Fibroblast of skin of back (primary cell): Measurements from ENCODE around the gene UBA5. TPM values are rescaled to one million over a fixed set of nuclear protein-coding genes. Genes with fewer than 3 reads are reported as not detected.
"Not testable (repeated sequence)": the region's sequence is repeated elsewhere in the genome, so short reads cannot be mapped to it uniquely, and the experiment has no call there.

ENCODE experiments used
- DNase-seq: peaks from one replicate; pipeline ENCODE4 v3.0.0-alpha.2; 2013
- polyA plus RNA-seq, 2 experiments: library from polyadenylated mRNA; unstranded; fragments of 120-200 nt; gene quantifications; one replicate each; pipeline ENCODE4 v1.2.1, GENCODE V29; 2013; ENCODE audit not compliant: insufficient read length in 2 of 2

UBA5 gene
- 38.7 TPM for polyA plus RNA-seq (2013, experiment 1 of 2; ENCODE audit: insufficient read length)
- polyA plus RNA-seq (2013, experiment 2 of 2; ENCODE audit: insufficient read length): 34.6 TPM

DNA sequence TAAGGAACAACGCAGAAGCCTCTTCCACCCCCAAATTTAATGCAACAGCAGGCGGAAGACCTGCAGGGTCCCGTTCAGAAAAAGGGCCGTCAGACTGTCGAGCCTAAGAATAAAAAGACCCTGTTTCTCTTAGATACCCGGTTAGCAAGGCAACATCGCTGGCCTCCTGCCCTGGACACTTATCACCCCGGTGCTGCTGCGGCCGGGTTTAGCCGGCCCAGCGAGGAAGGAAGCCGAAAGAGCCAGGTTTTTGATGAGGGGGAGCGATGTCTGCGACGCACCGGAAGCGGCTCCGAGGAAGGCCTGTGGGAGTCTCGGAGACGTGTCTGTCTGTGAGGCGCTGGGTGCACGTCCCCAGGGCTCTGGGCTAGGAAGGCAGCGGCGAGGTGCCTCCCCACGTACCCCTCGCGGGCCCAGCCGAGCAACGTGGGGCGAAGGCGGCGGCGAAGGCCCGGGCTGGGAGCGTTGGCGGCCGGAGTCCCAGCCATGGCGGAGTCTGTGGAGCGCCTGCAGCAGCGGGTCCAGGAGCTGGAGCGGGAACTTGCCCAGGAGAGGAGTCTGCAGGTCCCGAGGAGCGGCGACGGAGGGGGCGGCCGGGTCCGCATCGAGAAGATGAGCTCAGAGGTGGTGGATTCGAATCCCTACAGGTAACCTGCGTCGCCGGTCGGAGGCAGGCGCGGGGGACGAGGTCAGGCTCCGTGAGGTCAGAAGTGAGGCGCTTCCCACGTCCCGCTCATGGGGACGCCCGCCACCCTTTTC, at the start of gene UBA5:
Gene UBA5 (plus strand): TSS at position 278 of the 759 bp plus-strand sequence. CDS start 209 bp downstream, at position 487.
- DNase-seq: peak; percentile 75

DNA sequence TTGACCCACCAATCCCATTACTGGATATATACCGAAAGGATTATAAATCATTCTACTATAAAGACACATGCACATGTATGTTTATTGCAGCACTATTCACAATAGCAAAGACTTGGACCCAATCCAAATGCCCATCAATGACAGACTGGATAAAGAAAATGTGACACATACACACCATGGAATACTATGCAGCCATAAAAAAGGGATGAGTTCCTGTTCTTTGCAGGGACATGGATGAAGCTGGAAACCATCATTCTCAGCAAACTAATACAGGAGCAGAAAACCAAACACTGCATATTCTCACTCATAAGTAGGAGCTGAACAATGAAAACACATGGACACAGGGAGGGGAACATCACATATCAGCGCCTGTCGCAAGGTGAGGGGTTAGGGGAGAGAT, 44.8 kb upstream of the UBA5 start:
- DNase-seq: not testable (repeated sequence)

DNA sequence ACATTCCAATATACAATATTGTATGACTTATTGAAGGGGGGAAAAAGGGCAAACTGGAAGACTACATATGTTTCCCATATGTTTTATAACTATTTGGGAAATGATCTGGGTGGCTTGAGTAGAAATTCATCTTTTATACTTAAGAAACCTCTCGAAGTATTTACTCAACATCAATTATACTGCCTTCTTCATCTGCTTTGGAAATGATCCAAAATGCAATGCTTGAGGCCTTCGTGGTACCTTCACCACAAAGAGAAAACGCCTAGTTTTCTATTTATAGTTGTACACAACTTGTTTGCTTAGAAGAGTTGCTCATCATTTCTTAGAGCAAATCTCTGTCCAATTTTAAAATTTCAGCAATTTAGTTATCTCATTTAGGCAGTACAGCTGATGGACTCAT, 44.2 kb upstream of the UBA5 start:
- DNase-seq: no peak

DNA sequence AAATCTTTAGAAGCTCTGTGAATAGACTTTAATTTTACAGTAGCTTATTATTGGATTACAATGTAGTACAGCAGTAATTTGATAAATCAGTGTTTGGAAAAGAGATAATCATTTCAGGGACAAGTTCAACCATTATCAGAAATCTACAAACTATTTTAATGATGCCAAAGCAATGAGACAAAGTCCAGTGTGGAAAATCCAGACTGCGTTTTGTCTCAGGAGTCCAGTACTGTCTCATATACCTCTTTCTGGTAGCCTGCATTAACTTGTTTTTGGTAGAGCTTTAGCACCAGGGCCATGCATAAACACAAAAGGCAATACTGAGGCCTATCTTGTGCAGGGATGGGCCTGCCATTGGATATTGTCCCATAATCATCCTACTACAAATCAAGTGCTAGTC, 43.3 kb upstream of the UBA5 start:
- DNase-seq: no peak

DNA sequence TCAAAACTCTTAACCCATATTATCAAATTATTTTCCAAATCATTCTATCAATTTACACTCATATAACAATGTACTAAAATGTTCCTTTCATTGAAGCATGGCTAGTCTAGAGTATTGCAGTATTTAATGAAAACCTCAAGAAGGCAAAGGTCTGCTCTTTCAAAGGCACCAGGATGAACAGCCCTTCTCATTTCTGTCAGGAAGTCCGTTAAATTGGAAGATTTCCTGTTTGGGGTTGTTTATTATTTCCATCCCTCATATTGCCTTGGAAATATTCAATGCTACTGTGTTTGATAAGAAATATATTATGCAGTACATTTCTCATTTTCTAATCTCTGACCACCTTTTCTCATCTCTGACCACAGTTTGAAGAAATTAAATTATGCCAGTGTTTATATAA, 38.0 kb upstream of the UBA5 start:
- DNase-seq: no peak

DNA sequence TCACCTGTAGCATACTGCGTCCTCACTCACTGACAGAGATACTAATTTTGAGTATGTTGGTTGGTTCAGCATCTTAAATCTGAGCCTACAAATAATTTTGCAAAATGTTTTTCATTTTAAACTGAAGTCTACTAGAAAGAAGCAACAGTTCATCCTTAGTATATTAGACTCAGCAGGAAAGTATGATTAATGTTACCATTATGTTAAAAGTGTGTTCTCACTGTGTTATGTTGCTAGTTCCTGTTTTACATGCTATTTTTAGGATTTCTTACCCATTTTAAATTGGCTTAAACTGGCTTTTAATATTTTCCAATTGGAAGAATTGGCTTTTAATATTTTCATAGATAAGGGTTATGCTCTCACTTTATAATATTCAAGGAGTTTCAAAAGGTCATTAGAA, 37.4 kb upstream of the UBA5 start:
- peak; percentile 33 for DNase-seq

DNA sequence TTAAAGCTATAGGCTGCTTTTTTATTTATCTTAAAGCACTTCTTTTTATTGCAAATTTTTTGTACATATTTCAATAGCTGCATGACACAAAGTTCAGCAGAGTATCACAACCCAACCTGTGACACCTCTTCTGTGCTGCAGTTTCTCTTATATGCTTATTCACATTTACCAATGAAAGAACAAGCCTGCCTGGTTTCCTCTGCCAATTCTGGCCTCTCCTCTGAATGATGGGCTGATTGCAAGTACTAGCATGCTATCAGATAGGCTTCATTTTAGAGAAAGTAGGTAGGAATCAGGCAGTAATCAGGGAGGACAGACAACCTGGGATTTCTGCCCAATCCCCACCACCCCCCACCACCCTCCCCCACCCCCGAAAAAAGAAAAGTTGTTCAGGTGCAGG, 36.5 kb upstream of the UBA5 start:
- no peak for DNase-seq

DNA sequence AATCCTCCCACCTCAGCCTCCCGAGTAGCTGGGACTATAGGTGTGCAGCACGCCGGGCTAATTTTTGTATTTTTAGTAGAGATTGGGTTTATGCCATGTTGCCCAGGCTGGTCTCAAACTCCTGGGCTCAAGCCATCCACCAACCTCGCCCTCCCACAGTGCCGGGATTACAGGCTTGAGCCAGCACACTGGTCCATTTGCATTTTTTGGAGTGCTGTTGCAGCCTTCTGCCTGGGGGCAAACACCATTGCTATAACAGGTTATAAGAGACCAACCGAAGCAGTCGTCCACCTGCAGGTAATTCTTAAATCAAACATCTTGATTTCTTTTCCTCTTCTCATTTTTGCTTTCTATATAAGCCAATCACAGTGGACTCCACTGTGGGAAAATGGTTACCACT, 35.3 kb upstream of the UBA5 start:
- DNase-seq: no peak

DNA sequence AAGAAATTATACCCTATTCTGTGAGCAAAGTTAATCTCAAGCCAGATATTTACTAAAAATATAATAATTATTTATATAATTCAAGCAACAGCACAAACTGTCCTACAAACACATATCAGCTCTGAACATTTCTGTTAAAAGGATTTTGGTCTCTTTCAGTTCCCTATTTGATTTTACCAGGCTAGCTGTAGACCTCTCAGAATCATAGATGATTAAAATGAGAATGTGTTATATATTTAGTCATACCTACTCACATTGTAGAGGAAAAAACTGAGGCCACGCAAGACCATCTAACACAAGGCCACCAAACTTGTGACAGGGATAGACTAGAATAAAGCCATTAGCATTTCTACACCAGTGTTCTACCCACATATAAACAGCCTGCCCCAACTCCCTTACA, 34.5 kb upstream of the UBA5 start:
- no peak for DNase-seq

DNA sequence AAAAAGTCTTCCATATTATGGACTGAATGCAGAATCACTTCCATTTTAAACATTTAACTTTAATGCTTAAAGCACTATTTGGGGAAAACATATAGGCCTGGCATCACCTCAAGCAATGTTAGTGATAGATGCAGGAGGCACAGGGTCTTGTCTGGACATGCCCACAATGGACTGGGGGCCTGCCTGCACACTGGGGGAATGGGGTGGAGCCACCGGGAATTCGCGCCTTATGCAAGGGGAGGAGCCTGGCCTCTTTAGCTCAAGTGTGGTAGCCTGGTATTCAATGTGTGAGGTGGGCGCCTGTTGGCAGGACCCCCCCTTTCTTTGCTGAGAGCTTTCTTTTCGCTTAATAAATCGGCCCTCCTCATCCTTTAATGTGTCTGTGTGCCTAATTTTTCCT, 33.2 kb upstream of the UBA5 start:
- no peak for DNase-seq

DNA sequence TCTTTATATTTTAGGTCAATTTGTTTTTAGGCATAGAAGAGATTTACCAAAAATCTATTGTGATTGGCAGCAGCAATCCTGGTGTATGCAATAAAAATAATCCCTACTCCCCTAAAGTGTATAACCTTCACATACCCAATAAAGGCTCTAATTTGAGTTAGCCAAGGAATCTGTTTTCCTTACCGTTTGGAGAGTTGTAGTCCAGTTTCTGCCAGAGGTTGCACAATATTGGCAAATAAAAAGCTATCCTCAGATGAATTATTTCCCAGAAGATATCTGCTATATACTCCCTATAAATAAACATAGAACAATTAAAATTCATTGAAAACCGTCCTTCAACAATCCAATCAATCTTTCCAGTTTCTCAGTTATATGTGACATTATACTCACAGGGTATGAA, 32.0 kb upstream of the UBA5 start:
- DNase-seq: no peak

DNA sequence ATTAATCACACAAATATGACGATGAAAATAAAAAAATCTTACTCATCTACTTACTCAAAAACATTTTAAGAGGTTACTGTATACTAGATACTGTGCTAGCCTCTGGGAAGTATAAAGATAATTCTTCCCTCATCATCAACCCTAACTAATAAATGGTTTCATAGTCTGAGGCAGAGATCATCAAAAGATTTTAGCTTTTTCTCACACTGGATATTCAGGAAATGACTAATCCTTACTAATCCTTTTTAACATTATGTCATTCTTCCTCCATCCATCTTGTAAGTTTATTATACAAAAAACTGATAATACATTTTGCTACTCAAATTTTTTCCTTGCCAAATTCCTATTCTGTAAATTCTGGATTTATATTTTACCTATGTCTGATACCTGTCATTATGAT, 30.2 kb upstream of the UBA5 start:
- peak; percentile 85 for DNase-seq

DNA sequence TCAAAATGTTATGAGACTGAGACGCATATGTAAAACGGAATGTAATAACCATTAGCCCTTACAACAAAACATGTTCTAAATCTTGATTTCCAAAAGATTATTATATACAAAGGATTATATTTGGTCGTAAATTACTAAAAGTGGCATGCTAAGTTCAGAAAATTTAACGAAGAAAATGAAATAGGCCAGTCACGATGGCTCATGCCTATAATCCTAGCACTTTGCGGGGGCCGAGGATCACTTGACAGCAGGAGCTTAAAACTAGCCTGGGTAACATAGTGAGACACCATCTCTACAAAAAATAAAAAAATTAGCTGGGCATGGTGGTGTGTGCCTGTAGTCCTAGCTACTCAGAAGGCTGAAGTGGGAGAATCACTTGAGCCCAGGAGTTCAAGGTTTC, 29.5 kb upstream of the UBA5 start:
- DNase-seq: no peak

DNA sequence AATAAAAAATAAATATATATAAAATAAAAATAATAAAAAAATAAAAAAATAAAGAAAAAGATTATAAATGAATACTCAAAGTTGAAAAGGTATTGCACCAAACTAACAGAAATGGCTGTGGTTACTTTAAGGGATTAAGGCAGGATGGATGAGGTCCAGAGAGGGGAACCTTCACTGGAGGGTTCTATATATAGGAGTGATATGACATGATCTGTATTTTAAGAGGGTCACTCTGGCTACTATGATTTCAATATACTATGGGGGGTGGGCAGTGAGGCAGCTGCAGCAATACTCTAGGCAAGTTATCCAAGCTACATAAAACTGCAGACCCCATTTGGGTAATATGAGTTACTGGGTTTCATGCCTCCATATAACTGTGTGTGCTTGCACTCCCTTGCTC, 25.1 kb upstream of the UBA5 start:
- DNase-seq: no peak

DNA sequence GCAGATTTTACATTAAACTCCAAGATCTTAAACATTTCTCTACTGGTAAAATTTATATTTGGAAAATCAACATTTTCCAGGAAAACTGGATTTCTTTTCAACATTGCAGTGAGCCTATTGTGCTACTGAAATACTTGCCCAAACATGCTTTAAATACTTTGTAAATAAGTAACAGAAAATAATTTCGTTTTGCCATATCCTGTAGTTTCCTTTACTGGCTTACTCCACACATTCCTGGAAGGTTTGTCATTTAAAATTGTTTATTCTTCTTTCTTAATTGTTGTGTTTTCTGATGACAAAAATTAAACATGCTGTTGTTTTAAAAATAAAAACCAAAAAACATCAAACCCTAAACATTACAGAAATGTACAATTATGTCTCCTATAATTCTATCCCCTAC, 22.5 kb upstream of the UBA5 start:
- peak; percentile 62 for DNase-seq

DNA sequence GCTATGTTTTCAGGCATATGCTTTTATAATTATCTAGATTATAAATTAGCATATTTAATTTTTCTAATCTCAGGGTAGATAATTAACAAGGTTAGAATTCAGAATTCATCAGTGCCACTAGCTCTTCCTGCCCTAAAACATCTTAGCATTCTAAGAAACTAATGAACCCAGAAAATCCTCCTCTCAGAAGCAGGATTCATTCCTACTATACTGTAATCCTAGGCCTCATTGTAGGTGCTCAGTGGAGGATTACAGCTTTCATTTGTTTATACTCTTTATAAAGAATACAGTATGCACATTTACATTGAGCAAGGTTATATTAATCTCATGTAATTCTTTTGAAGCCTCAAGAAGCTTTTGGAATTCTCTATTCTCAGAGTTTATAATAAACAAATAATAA, 21.4 kb upstream of the UBA5 start:
- no peak for DNase-seq

DNA sequence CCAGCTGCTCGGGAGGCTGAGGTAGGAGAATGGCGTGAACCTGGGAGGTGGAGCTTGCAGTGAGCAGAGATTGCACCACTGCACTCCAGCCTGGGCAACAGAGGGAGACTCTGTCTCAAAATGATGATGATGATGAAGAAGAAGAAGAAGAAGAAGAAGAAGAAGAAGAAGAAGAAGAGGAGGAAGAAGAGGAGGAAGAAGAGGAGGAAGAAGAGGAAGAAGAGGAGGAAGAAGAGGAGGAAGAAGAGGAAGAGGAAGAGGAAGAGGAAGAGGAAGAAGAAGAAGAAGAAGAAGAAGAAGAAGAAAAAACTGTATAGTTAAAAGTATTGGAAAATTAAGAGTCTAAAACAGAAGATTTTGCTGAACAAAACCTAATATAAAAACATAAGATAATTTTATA, 18.7 kb upstream of the UBA5 start:
- not testable (repeated sequence) for DNase-seq

DNA sequence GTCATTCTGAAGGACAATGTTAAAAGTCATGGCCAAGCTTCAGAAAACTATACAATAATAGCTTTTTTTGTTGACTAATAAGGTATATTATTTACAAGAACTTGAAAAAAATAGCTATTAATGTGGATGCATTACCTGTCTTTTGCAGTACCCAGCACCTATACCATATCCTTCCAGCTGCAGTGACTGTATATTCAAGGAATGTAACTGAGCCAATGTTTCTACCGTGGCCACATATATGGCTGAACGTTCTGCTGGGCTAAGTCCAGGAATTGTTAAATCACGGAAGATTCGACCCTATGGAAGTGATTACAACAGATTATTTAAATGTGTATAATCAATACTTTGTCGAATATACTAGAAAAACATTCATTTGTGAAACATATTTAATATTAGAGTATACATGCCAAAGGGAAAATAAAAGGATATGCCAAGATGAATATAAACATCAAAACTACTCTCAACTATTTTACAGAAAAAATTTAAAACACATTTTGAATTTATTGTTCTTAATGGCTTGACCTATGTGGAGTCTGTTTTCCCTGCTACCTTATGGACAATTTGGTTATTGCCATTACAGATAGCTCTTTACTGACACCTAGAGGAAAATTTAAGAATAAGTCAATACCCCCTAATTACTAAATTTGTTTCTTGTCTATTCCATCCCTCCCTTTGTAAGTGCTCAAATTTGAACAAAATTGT, 18.1 kb upstream of the UBA5 start:
- peak; percentile 60 for DNase-seq

DNA sequence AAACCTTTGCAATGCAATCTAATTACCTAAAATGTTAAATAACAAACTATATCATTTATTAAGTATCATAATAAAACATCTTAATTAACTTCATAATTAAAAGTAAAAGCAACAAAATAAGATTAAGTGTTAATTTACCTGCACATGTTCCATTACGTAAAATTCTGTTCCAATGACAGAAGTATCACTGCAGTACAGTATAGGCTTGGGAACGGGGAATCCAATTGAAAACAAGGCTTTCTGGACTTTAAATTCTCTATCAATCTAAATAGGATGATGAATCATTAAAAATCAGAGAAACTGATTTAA, 17.6 kb upstream of the UBA5 start:
- no peak for DNase-seq

DNA sequence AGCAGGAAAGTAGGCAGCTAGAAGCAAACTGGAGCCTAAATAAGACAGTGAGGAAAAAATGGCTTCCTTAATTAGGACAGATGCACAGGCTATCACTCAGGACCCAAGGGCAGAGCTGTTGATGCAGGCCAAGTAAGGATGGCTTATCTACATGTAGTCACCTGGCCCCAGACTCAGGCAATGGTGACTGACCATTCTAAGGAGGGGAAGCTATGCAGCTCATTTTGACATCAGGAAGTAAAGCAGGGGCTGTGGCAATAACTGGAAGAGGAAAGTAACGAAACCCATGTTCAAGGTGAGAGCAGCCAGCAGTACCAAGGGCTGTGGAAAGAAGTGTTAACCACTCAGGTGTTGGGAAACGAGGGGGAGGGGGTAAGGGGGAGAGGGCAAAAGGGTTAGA, 16.8 kb upstream of the UBA5 start:
- no peak for DNase-seq

DNA sequence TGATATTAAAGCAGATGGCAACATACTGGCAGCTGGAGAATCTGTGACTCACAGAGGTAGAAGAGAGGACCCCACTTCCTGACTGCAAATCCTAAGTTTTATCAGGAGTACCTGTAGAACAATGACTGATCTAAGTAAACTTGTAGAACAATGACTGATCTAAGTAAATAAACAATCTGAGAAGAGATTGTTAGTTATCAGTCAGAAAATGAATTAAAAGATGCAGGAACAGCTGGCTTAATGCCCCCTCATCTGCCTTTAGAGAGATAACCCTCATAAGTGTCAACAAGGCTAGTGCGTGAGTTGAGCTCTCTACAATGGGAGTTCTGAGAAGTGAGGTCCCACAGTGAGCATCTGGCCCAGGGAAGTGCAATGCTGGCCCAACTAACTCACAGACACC, 15.1 kb upstream of the UBA5 start:
- DNase-seq: no peak

DNA sequence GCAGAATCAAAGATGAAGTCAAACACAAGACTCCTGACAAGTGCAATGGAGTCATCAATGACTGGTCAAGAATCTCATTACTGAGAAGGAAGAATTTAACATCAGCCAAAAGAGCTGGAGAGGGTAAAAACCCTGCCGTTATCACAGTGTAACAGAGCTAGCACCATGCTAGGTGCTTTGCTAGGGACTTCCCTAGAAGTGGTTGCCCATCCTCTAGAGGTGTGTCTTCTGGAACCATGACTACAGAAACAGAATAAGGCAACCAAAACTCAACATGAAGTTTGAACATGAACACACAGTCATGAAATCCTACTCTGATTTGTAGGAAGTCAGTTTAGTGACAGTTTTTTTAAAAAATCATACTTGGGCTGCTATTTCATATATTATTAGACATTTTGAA, 10.0 kb upstream of the UBA5 start:
- no peak for DNase-seq

DNA sequence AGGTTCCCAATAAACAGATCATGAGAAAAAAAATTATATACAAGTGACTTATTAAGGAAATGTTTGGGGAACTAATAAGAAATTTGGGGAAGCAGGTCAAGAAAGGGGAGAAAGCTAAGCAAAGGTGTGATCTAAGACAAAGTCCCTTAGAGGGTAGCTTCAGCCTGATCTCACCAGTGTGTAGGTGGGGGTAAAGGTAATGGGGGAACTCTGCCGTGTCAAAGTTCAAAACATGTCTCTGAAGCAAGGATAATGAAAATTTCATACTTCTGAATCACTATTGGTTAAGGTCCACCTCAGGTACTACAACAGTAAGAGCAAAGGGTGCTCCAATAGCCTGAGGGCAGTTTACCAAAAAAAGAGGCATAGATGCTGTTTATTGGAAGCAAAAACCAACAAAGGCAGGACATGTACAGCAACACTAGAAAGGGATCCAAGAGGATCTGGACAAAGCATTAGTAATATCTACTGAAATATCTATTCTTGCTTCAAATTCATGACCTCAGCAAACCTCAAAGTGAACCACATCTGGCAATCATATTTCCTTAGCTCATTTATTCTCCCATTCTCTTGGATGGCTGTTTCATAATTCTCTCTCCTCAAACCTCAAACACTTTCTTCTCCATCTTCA, 7.4 kb upstream of the UBA5 start:
- no peak for DNase-seq

DNA sequence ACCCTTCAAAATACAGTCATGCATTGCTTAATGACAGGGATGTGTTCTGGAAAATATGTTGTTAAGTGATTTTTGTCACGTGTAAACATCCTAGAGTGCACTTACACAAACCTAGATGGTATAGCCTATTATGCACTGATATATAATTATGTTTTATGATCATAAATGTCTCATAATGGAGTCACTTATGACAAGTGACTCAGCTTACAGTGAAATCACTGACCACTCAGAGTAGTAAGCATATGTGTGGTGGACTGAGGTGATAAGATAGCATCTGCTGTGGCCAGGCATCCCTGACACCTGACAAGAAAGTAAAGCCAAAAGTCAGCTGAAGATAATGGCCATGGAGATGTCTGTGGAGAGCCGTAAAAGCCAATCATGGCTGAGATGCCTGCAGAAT, 5.9 kb upstream of the UBA5 start:
- no peak for DNase-seq
